GM20000 (cell line): Measurements from ENCODE around the gene STAT4.

Experiments
- DNase-seq: peaks from one replicate; pipeline ENCODE4 v3.0.0; 2012; ENCODE audit warnings: low spot score
- TF ChIP-seq, protein P1 (sequence below): IDR thresholded peaks from 2 replicates; pipeline ENCODE4 v1.5.1; 2012; ENCODE audit warnings: mild to moderate bottlenecking, control low read depth; ENCODE audit errors: extremely low read depth, missing control alignments

STAT4 gene

DNA sequence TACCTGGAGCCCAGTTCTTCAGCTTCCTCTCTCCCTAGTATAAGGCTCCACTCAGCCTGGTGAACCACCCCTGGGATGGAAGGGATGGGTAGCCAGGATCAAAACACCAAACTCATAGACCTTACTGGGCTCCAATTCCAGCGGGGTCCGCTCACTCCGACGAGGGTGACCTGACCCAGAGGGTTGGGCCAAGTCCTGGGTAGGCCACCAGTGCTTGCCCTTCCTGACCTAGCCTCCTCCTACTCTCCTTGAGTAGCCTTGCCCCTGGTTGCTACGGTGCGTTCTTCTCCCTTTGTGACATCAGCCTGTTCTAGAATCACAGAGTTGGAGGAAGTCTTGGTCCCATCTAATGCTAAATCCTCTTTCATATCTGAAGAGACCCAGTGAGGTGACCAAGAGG lies 537 bp upstream of the STAT4 start:
- TF ChIP-seq, protein P1, sequence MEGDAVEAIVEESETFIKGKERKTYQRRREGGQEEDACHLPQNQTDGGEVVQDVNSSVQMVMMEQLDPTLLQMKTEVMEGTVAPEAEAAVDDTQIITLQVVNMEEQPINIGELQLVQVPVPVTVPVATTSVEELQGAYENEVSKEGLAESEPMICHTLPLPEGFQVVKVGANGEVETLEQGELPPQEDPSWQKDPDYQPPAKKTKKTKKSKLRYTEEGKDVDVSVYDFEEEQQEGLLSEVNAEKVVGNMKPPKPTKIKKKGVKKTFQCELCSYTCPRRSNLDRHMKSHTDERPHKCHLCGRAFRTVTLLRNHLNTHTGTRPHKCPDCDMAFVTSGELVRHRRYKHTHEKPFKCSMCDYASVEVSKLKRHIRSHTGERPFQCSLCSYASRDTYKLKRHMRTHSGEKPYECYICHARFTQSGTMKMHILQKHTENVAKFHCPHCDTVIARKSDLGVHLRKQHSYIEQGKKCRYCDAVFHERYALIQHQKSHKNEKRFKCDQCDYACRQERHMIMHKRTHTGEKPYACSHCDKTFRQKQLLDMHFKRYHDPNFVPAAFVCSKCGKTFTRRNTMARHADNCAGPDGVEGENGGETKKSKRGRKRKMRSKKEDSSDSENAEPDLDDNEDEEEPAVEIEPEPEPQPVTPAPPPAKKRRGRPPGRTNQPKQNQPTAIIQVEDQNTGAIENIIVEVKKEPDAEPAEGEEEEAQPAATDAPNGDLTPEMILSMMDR, result no peak
- DNase-seq, result no peak

DNA sequence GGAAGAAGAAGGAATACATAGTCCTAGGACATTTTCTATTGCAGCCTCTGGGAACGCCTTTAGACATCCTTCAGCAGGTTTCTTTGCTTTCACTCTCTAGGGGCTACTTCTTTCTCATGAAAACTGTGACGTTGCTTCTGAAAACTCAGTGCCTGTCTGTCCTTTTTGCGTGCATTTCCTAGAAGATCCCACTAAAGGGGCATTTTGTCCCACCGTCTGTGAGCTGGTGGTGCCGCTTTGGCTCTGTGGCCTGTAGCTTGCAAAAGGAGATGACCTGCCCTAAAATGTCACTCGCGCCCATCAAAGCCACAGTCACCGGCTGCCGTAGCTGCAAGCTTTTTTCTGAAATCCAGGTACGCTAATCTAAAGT lies 579 bp downstream of the STAT4 start:
- TF ChIP-seq, protein P1, result no peak
- DNase-seq, result peak; percentile 28

DNA sequence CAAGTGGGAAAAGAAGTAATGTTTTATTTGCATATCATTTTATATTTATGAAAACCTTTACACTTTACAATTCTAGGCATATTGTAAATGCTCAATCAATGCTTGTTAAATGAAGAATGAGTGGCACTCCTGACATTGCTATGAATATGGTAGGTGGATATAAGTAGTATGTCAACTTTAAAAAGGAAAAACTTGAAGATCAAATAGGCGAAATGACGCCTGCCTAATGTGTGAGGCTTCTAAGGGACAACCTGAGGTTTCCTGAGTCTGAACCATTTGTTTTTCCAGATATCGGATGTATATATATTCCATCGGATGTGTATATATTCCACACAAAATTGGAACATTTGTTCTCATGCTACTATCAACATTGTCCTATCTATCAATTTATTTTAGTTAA lies 1.4 kb downstream of the STAT4 start:
- DNase-seq, result no peak
- TF ChIP-seq, protein P1, result no peak

DNA sequence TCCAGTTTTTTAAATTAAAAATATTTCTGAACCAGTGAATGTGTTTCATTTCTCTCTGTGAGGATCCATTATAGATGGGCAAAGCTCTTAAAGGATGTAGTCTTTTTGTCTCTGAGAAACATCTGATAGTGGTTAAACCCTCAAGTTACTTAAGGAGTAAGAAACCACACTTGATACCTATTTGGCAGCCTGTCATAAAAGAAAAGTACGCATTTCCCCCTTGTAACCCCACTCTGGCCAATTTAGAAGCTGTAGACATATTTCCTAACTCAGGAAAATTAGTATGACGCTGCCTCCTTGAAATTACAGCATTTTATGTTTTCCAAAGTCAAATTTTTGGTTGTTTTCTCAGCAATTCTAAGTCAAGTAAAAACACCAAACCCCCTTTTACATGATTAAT lies 2.0 kb downstream of the STAT4 start:
- DNase-seq, result no peak
- TF ChIP-seq, protein P1, result no peak

DNA sequence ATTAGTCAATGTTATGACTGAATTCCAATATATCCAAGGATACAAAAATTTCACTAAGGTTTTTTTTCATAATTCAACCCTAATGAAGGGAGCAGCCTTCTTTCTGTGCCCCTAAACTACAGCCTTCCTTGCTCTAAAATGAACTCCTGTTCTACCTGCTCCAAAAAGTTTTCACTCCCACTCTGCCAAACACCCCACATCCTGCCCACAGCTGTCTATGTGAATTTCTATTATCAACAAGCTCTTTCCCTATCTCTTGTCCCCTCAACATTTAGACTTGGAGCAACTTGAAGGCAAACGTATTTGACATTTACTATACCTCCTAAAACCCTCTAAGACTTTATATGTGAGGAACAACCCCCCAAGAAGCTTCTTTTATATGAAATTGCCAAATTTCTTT lies 2.5 kb downstream of the STAT4 start:
- TF ChIP-seq, protein P1, result no peak

DNA sequence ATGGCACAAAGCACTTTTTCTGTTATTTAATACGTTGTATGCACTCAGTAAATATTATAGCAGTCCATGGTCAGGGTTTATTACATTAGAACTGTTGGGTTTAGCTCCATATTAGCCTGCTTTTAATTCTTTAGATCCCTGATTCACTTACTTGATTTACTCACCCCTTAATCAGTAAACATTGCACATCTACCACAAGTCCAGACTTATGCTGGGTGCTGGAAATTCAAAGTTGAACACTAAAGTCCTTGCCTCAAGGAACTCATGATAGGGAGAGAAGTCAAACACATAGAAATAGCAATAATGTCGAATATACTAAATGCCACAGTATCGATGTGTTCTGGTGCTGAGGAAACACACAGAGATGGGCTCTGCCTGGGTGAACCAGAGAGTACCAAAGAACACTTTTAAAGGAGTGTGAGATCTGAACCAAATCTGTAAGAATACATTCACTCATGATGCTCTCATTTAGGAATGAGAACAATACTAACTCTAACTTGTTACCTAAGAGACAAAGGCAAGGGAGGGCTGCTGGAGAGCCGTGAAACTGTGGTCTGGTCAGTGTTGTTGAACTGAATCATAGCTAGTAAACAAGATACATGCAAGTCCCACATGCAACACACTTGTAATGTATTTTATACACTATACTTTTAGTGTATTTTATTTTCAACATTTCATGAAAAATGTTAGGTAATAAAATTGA lies 4.9 kb downstream of the STAT4 start:
- DNase-seq, result no peak
- TF ChIP-seq, protein P1, result no peak

More for the DNA sequence above, 2.5 kb downstream of the STAT4 start:
- no peak for DNase-seq

DNA sequence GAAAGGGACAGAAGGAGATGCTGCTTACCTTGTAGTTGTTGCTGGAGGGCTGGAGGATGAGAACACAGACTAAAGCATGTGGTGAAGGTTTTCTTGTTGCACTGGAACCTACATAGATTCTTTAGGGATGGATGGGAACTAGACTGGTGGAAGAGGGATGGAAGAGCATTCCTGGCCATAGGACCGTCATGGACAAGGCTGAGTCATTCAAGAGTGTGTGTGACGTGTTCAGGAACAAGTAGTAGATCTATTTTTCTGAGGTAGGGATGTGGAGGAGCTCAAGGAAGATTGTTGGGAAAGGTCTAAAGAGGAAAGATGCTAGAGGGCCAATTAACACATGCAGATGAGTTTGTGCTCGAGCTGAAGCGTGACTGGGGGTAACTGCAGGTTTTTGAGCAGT lies 6.6 kb downstream of the STAT4 start:
- DNase-seq, result no peak
- TF ChIP-seq, protein P1, result no peak
